ENCODE results near the gene ZBTB7C.

GRCh38 chr18:48123324-48123723, 285.9 kb downstream of the ZBTB7C start:
- TF ChIP-seq POLR2AphosphoS5 (IDR thresholded peaks at IDR 0.05; ENCODE audit: low read depth, low read length) (no peak), TAF1 (IDR thresholded peaks at IDR 0.05; ENCODE audit: borderline replicate concordance, insufficient read depth, low read length) (no peak), REST (IDR thresholded peaks at IDR 0.05; ENCODE audit: insufficient read depth in 1 of 2, low read depth in 2 of 2, low read length in 2 of 2) (no peak), SIN3A (IDR thresholded peaks at IDR 0.05; ENCODE audit: borderline replicate concordance, insufficient read depth, low read length) (no peak), FOXP2 (optimal IDR thresholded peaks at IDR 0.05; ENCODE audit: borderline replicate concordance, extremely low read depth, extremely low read length, insufficient read depth) (no peak)
